Ishikawa (cell line): ENCODE data around the gene MAP3K20.

ENCODE experiments used
- CEBPB ChIP-seq: IDR thresholded peaks from 2 replicates; pipeline ENCODE4 v1.6.1; 2012
- CREB1 ChIP-seq: IDR thresholded peaks from 2 replicates; pipeline ENCODE4 v1.6.1; 2012; ENCODE audit warnings: low read depth
- EGR1 ChIP-seq: IDR thresholded peaks from 2 replicates; pipeline ENCODE4 v1.6.1; 2012
- EP300 ChIP-seq: IDR thresholded peaks from 2 replicates; pipeline ENCODE4 v1.6.1; 2012; ENCODE audit warnings: borderline replicate concordance
- FOXM1 ChIP-seq: IDR thresholded peaks from 2 replicates; pipeline ENCODE4 v1.6.1; 2012; ENCODE audit warnings: low read depth, borderline replicate concordance
- NFIC ChIP-seq: IDR thresholded peaks from 2 replicates; pipeline ENCODE4 v1.6.1; 2012
- RAD21 ChIP-seq: IDR thresholded peaks from 2 replicates; pipeline ENCODE4 v1.6.1; 2012; ENCODE audit warnings: low read depth
- TAF1 ChIP-seq: IDR thresholded peaks from 2 replicates; pipeline ENCODE4 v1.6.1; 2012; ENCODE audit warnings: low read depth, mild to moderate bottlenecking
- TCF12 ChIP-seq: IDR thresholded peaks from 2 replicates; pipeline ENCODE4 v1.6.1; 2012; ENCODE audit warnings: low read depth
- TEAD4 ChIP-seq: IDR thresholded peaks from 2 replicates; pipeline ENCODE4 v1.6.1; 2012
- YY1 ChIP-seq: IDR thresholded peaks from 2 replicates; pipeline ENCODE4 v1.6.1; 2012; ENCODE audit warnings: low read depth
- ZBTB7A ChIP-seq: IDR thresholded peaks from 2 replicates; pipeline ENCODE4 v1.6.1; 2012; ENCODE audit warnings: low read depth
- TF ChIP-seq, protein P1 (sequence below): IDR thresholded peaks from 2 replicates; pipeline ENCODE4 v1.6.1; 2012
- TF ChIP-seq, protein P2 (sequence below): IDR thresholded peaks from 2 replicates; pipeline ENCODE4 v1.6.1; 2012; ENCODE audit warnings: low read depth, mild to moderate bottlenecking
- TF ChIP-seq, protein P3 (sequence below): IDR thresholded peaks from 2 replicates; pipeline ENCODE4 v1.6.1; 2012

MAP3K20 gene

DNA sequence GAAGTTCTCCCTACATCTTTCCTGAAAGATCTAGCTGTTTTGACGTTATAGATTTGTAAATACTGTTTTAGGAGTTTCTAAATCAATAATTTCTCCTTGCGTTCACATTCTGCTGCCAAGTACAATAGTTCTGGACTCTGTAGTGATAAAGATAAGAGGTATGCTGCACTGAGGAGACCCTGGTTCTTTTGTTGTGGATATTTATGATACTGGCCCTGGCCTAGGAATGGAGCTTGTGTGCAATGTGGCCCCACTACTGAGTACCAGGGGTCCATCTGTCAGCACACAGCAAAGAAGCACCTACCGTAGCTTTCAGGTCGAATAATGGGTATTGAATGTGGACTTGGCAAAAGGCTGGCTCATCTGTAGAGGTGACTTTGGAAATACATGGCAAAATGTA lies 85.0 kb downstream of the MAP3K20 start:
- TF ChIP-seq FOXM1 (no peak), TCF12 (no peak), YY1 (no peak), RAD21 (no peak), TEAD4 (no peak), ZBTB7A (no peak), NFIC (no peak)
- TF ChIP-seq, protein P1, sequence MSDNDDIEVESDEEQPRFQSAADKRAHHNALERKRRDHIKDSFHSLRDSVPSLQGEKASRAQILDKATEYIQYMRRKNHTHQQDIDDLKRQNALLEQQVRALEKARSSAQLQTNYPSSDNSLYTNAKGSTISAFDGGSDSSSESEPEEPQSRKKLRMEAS: no peak

DNA sequence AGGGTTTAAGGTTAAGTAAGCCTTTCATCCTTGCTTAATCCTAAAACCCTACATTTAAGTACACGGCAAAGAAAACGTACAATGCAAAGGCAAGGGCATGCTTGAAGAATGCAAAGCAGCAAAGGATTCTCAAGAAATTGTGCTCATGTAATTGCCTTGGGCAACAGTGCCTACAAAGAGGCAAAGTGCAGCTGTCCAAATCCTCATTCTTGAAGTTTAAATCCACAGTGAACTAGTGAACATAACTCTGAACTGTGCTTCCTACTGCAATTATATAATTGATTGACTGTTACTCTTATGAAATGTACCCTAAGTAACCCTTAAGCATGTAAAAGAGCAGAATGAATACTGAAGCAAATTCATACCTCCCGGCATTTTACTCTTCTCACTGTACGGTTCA lies 85.4 kb downstream of the MAP3K20 start:
- TF ChIP-seq CEBPB (no peak), TCF12 (no peak), TEAD4 (no peak), FOXM1 (no peak), CREB1 (no peak), EP300 (no peak), ZBTB7A (no peak), NFIC (no peak), RAD21 (no peak), EGR1 (no peak), TAF1 (no peak), YY1 (no peak)
- TF ChIP-seq, protein P1: no peak
- TF ChIP-seq, protein P2, sequence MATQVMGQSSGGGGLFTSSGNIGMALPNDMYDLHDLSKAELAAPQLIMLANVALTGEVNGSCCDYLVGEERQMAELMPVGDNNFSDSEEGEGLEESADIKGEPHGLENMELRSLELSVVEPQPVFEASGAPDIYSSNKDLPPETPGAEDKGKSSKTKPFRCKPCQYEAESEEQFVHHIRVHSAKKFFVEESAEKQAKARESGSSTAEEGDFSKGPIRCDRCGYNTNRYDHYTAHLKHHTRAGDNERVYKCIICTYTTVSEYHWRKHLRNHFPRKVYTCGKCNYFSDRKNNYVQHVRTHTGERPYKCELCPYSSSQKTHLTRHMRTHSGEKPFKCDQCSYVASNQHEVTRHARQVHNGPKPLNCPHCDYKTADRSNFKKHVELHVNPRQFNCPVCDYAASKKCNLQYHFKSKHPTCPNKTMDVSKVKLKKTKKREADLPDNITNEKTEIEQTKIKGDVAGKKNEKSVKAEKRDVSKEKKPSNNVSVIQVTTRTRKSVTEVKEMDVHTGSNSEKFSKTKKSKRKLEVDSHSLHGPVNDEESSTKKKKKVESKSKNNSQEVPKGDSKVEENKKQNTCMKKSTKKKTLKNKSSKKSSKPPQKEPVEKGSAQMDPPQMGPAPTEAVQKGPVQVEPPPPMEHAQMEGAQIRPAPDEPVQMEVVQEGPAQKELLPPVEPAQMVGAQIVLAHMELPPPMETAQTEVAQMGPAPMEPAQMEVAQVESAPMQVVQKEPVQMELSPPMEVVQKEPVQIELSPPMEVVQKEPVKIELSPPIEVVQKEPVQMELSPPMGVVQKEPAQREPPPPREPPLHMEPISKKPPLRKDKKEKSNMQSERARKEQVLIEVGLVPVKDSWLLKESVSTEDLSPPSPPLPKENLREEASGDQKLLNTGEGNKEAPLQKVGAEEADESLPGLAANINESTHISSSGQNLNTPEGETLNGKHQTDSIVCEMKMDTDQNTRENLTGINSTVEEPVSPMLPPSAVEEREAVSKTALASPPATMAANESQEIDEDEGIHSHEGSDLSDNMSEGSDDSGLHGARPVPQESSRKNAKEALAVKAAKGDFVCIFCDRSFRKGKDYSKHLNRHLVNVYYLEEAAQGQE: no peak
- TF ChIP-seq, protein P3, sequence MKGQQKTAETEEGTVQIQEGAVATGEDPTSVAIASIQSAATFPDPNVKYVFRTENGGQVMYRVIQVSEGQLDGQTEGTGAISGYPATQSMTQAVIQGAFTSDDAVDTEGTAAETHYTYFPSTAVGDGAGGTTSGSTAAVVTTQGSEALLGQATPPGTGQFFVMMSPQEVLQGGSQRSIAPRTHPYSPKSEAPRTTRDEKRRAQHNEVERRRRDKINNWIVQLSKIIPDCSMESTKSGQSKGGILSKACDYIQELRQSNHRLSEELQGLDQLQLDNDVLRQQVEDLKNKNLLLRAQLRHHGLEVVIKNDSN: no peak

DNA sequence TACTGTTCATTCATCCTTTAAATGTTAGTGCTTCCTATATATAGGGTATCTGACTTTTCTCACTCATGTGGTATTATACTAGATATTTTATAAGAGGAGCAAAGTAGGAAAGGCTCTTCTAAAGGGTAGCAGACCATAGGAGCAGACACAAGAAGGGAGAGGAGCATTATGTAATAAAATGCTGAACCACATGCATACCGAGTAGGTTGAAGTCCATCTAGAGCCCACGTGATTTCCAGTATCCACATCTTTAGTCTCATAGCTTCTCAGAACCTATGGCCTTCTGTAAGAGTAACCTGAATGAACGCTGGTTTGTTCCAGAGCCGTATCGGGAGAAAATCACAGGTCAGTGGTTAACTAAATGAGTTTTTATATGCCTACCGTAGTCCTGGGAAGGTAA lies 85.9 kb downstream of the MAP3K20 start:
- TF ChIP-seq CREB1: no peak
- no peak for TF ChIP-seq TCF12
- TF ChIP-seq CEBPB: no peak

DNA sequence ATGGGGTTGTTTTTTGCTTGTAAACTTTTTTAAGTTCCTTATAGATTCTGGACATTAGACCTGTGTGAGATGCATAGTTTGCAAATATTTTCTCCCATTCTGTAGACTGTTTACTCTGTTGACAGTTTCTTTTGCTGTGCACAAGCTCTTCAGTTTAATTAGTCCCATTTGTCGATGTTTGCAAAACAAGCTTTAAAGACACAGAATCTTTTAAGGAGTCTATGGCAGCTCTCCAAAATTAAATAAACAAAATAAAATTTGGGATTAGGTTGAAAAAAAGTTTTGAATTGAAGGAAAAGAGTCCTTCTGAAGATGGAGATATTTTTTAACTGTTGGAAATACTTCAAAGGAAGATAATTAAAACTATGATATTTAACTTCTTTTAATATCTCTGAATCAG lies 88.8 kb downstream of the MAP3K20 start:
- TF ChIP-seq, protein P3: no peak
- TF ChIP-seq EGR1 (no peak), CEBPB (no peak), TEAD4 (no peak), NFIC (no peak), CREB1 (no peak), RAD21 (no peak), YY1 (no peak), EP300 (no peak), TCF12 (no peak), ZBTB7A (no peak), FOXM1 (no peak), TAF1 (no peak)
- TF ChIP-seq, protein P2: no peak
- TF ChIP-seq, protein P1: no peak

DNA sequence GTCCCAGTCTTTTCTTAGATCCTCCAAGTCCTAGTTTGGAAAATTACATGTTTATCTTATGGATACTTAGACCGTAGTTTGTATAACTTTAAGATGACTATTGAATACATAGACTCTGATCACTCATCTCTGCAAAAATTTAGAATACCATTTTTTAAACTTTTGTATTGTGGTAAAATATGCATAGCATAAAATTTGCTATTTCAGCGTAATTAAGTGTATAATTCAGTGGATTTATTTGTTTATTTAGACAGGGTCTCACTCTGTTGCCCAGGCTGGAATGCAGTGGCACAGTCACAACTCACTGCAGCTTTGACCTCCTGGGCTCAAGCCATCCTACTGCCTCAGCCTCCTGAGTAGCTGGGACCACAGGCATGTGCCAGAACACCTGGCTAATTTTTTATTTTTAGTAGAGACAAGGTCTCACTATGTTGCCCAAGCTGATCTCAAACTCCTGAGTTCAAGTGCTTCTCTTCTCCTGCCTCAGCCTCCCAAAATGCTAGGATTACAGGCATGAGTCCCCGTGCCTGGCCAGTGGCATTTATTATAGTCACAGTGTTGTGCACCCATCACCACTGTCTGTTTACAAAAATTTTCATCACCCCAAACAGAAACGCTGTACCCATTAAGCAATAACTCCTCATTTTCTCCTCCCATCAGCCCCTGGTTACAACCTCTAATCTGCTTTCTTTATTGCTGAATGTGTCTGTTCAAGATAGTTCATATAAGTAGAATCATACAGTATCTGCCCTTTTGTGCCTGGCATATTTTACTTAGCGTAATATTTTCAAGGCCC lies 90.0 kb downstream of the MAP3K20 start:
- TF ChIP-seq YY1 (no peak), TEAD4 (no peak), RAD21 (no peak), CREB1 (no peak), TAF1 (no peak), EP300 (no peak), EGR1 (no peak), ZBTB7A (no peak), CEBPB (no peak), FOXM1 (no peak), TCF12 (no peak), NFIC (no peak)
- TF ChIP-seq, protein P2: no peak
- TF ChIP-seq, protein P1: no peak
- TF ChIP-seq, protein P3: no peak
